IgD-negative memory B cell (primary cell): ENCODE data around the gene CHIT1. TPM values are rescaled to one million over a fixed set of nuclear protein-coding genes. Genes with fewer than 3 reads are reported as not detected.
A peak's percentile ranks its signal among the peaks of the same experiment; 100 is the strongest.

Experiments used
- H3K27ac Mint-ChIP-seq, 3 donors: one replicate each; pipeline ENCODE4 v1.8.0; 2020 to 2022; ENCODE audit warnings: mild to moderate bottlenecking in 3 of 3, mixed read lengths in 3 of 3, moderate library complexity in 1 of 3
- H3K27me3 Mint-ChIP-seq: one replicate; pipeline ENCODE4 v1.8.0; 2021; ENCODE audit warnings: mixed read lengths
- H3K36me3 Mint-ChIP-seq: one replicate; pipeline ENCODE4 v1.8.0; 2020; ENCODE audit warnings: mild to moderate bottlenecking, mixed read lengths
- H3K4me1 Mint-ChIP-seq, 3 donors: one replicate each; pipeline ENCODE4 v1.8.0; 2020 to 2022; ENCODE audit warnings: mixed read lengths in 3 of 3, mild to moderate bottlenecking in 1 of 3
- H3K4me3 Mint-ChIP-seq, 4 donors: one replicate each; pipeline ENCODE4 v1.8.0; 2020 to 2022; ENCODE audit warnings: mild to moderate bottlenecking in 4 of 4, mixed read lengths in 4 of 4, moderate library complexity in 3 of 4
- H3K9me3 Mint-ChIP-seq, 3 donors: one replicate each; pipeline ENCODE4 v1.8.0; 2020 to 2021; ENCODE audit warnings: mixed read lengths in 3 of 3, mild to moderate bottlenecking in 1 of 3
- polyA plus RNA-seq: library from polyadenylated mRNA; unstranded; fragments of 300-500 nt; fragmentation: Illumina TruSeq; gene quantifications from one replicate; pipeline ENCODE4 v1.2.3, GENCODE V29; 2021

The CHIT1 gene
- polyA plus RNA-seq, 1 donor from 2014 or later = 0.75 TPM

DNA sequence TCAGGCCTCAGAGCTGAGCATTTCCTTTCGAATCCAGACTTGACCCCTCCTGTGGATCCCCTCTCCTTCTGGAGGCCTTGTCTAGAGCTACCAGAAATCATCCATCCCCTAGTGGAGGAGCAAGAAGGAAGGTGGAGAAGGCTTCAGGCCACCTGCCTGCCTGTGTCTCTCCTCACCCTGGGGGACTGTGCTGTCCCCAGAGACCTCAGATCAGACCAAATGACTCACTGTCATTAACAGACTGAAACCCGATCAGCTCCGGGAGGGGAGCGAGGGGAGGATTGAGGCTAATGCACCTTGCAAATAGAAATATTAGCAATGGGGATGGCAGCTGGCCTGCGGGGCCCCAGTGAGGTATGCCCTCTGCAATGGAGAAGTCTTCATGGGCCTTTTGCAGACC is 55.9 kb downstream of the CHIT1 start:
- Mint-ChIP-seq H3K9me3 (no peaks in the 10 kb centered on the region), H3K36me3 (no peaks in the 10 kb centered on the region), H3K4me3 (no peak overlapping the region), H3K27me3 (peaks cover 5% of the 10 kb centered on the region), H3K4me1 (peaks cover 0 to 3% (median 0%) of the 10 kb centered on the region in 3 donors), H3K27ac (no peak overlapping the region)

DNA sequence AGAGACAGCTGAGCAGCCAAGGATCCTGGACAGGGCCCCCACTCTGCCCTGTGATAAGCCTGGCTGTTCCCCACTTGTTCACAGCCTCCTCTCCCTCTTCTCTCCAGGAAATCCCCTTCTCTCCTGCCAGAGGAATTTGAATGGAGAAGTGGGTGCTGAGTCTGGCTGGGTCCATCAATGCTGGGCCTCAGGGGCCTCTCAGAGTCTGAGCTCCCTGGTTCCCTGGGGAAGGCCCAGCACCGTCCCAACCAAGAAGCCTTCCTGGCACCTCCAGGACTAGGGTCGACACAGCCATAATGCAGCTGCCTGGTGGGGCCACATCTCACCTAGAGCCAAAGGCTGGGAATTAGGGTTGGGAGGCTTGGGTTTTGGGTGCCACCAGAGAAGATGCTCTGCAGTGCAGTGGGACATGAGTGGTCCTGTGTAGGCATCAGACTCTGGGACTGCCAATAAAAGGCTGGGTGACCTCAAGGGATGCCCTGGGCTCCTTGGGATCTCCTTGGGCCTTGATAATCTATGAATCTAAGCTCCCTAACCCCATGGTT is 56.4 kb downstream of the CHIT1 start:
- Mint-ChIP-seq H3K27ac (no peak overlapping the region), H3K36me3 (no peaks in the 10 kb centered on the region), H3K9me3 (no peaks in the 10 kb centered on the region), H3K4me1 (peaks cover 0 to 3% (median 0%) of the 10 kb centered on the region in 3 donors), H3K27me3 (peaks cover 5% of the 10 kb centered on the region), H3K4me3 (no peak overlapping the region)

GRCh38 chr1:203172184-203173010 is 57.1 kb downstream of the CHIT1 start:
- no peaks in the 10 kb centered on the region for H3K36me3 Mint-ChIP-seq
- H3K4me1 Mint-ChIP-seq = peaks cover 0 to 2% (median 0%) of the 10 kb centered on the region in 3 donors
- no peak overlapping the region for H3K4me3 Mint-ChIP-seq
- H3K9me3 Mint-ChIP-seq = no peaks in the 10 kb centered on the region
- no peak overlapping the region for H3K27ac Mint-ChIP-seq
- peaks cover 5% of the 10 kb centered on the region for H3K27me3 Mint-ChIP-seq

GRCh38 chr1:203171341-203172183 is 57.9 kb downstream of the CHIT1 start:
- peaks cover 5% of the 10 kb centered on the region for H3K27me3 Mint-ChIP-seq
- H3K4me1 Mint-ChIP-seq = peaks cover 0 to 2% (median 0%) of the 10 kb centered on the region in 3 donors
- H3K9me3 Mint-ChIP-seq = no peaks in the 10 kb centered on the region

DNA sequence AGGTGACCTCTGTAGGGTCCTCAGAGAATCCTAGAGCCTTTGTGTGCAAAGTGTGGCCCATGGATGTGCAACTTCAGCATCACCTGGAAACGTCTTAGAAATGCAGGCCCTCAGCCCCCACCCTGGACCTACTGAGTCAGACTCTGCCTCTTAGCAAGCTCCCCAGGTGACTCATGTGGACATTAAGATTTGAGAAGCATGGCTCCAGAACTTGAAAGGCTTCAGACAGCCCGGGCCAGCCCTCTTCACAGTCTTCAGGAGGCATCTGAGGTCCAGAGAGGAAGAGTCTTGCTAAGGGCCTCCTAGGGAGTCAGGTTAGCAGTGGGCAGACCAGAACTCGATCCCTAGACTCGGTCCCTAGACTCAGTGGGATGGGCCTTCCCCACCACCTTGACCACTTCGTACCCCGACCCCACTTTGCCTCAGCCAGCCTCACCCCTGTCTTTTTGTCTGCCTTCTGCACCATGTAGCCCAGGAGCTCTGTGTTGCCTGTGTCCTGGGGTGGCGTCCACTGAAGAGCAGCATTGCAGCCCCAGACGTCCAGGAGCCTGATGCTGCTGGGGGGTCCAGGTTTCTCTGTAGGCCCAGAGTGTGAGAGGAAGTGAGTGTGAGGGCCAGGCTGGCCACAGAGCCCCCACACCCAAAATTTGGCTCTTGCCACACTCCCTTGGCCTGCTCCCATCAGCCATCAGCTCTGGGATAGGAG is 58.7 kb downstream of the CHIT1 start:
- peaks cover 0 to 2% (median 0%) of the 10 kb centered on the region in 3 donors for H3K4me1 Mint-ChIP-seq
- H3K4me3 Mint-ChIP-seq = no peak overlapping the region

More at GRCh38 chr1:203171341-203172183, 57.9 kb downstream of the CHIT1 start:
- no peak overlapping the region for H3K27ac Mint-ChIP-seq
- no peaks in the 10 kb centered on the region for H3K36me3 Mint-ChIP-seq
- no peak overlapping the region for H3K4me3 Mint-ChIP-seq

DNA sequence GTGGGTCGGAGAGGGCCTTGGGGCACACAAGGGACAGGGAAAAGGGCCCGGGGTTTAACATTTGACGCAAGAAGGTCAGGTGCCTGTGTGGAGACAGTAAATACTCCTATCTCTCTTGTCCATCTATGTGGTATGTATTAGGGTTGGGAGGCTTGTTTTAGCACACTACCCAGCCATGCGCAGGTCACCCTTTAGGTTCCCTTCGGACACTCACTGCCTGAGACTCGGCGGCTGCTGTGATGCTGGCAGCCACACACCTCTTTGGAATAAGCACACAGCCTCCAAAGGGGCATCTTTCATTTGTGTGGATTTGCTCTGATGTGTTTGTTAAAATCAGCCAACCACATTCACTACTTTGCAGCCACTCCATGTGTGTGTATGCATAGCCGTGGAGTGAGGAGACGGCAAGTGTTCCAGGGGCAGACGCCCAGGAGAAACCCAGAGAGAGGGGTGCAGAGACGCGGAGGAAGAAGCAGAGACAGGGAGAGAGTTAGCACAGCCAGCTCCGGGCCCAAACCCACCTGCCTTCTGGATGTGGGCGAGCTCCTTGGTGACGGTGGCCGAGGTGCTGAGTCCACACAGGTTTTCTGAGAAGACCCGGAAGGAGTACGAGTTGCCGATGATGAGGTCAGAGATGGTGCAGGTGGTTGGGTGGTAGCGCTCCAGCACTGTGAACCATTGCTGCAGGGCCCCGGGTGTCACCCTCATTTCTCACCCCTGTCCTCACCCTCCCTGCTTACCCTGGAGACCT is 59.5 kb downstream of the CHIT1 start:
- Mint-ChIP-seq H3K27me3 (peaks cover 11% of the 10 kb centered on the region), H3K4me3 (no peak overlapping the region), H3K27ac (no peak overlapping the region), H3K36me3 (no peaks in the 10 kb centered on the region), H3K4me1 (no peaks in the 10 kb centered on the region), H3K9me3 (no peaks in the 10 kb centered on the region)

More for the DNA sequence above, 58.7 kb downstream of the CHIT1 start:
- no peak overlapping the region for H3K27ac Mint-ChIP-seq
- H3K9me3 Mint-ChIP-seq = no peaks in the 10 kb centered on the region
- H3K36me3 Mint-ChIP-seq = no peaks in the 10 kb centered on the region
- H3K27me3 Mint-ChIP-seq = peaks cover 4% of the 10 kb centered on the region

DNA sequence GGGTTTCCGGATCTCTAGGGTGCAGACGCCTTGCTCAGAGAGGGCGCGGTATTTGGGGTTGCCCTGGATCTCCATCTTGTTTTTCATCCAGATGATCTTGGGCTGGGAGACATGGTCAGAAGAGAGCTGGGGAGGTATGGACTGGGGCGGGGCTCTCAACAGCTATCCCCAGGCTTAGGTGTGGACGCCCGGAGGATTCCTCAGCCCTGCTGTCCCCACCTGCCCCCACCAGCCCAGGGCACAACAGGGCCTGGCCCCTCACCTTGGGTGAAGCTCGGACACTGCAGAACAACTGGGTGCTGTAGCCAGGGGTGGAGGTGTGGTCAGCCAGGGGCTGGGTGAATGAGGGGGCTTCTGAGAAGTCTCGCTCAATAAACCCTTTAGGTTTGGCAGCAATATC is 60.5 kb downstream of the CHIT1 start:
- Mint-ChIP-seq H3K27ac (no peak overlapping the region), H3K4me1 (no peaks in the 10 kb centered on the region), H3K4me3 (no peak overlapping the region), H3K9me3 (no peaks in the 10 kb centered on the region), H3K27me3 (peaks cover 17% of the 10 kb centered on the region), H3K36me3 (no peaks in the 10 kb centered on the region)

- Mint-ChIP-seq H3K4me3 (no peak overlapping the region), H3K36me3 (no peaks in the 10 kb centered on the region), H3K9me3 (no peaks in the 10 kb centered on the region), H3K27me3 (peaks cover 21% of the 10 kb centered on the region), H3K27ac (peak overlapping the region in 1 of 3 donors; percentile 74), H3K4me1 (no peaks in the 10 kb centered on the region)
These were observed 61.2 kb downstream of the CHIT1 start for GRCh38 chr1:203168256-203168786.

GRCh38 chr1:203167913-203168200 is 61.6 kb downstream of the CHIT1 start:
- no peaks in the 10 kb centered on the region for H3K9me3 Mint-ChIP-seq
- no peaks in the 10 kb centered on the region for H3K4me1 Mint-ChIP-seq
- no peak overlapping the region for H3K4me3 Mint-ChIP-seq
- no peaks in the 10 kb centered on the region for H3K36me3 Mint-ChIP-seq
- peaks cover 21% of the 10 kb centered on the region for H3K27me3 Mint-ChIP-seq
- H3K27ac Mint-ChIP-seq = no peak overlapping the region

DNA sequence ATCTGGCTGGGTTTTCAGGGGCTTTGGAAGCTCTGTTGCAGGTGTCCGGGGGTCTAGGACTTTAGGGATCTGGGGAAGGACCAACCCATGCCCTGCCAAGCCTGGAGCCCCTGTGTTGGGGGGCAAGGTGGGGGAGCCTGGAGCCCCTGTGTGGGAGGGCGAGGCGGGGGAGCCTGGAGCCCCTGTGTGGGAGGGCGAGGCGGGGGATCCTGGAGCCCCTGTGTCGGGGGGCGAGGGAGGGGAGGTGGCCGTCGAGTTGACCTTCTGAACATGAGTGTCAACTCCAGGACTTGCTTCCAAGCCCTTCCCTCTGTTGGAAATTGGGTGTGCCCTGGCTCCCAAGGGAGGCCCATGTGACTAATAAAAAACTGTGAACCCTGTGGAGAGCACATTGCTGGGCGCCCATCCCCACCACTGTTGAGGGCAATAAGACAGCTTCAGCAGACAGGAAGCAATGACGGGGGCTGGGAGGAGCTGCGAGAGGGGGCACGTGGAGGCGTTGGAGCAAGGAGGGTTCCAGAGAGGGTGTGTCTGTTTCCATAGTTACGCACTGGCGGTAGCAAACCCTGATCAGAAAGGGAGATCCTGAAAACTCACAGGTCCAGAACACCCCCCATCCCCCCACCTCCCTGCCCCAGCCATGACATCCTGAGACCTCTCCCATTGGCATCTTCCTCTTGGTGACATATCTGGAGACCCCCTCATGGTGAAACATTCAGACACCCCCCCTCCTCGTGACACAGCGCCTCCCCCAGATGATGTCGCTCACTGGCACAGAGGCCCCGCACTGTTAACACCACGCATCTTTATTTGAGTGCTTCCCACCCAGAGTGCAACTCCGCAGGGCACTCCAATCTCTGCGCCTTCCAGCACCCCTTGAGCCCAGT is 62.2 kb downstream of the CHIT1 start:
- H3K27ac Mint-ChIP-seq = no peak overlapping the region
- no peak overlapping the region for H3K4me3 Mint-ChIP-seq
- no peaks in the 10 kb centered on the region for H3K9me3 Mint-ChIP-seq
- no peaks in the 10 kb centered on the region for H3K36me3 Mint-ChIP-seq
- H3K27me3 Mint-ChIP-seq = peaks cover 22% of the 10 kb centered on the region
- H3K4me1 Mint-ChIP-seq = peaks cover 0 to 1% (median 0%) of the 10 kb centered on the region in 3 donors

DNA sequence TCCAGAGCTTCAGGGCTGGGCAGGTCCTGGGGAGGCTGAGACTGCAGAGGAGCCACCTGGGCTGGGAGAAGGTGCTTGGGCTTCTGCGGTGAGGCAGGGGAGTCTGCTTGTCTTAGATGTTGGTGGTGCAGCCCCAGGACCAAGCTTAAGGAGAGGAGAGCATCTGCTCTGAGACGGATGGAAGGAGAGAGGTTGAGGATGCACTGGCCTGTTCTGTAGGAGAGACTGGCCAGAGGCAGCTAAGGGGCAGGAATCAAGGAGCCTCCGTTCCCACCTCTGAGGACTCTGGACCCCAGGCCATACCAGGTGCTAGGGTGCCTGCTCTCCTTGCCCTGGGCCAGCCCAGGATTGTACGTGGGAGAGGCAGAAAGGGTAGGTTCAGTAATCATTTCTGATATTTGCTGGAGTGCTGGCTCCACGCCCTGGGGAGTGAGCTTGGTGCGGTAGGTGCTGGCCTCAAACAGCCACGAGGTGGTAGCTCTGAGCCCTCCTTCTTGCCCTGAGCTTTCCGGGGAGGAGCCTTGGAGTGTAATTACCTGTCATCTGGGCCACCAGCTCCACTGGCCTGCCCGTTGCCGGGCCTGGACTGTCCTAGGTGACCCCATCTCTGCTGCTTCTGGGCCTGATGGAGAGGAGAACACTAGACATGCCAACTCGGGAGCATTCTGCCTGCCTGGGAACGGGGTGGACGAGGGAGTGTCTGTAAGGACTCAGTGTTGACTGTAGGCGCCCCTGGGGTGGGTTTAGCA is 63.1 kb downstream of the CHIT1 start:
- H3K27ac Mint-ChIP-seq = peak overlapping the region in 2 of 3 donors; percentile 40 to 91
- H3K4me3 Mint-ChIP-seq = no peak overlapping the region
- H3K9me3 Mint-ChIP-seq = no peaks in the 10 kb centered on the region
- H3K4me1 Mint-ChIP-seq = peaks cover 0 to 1% (median 0%) of the 10 kb centered on the region in 3 donors
- peaks cover 24% of the 10 kb centered on the region for H3K27me3 Mint-ChIP-seq
- H3K36me3 Mint-ChIP-seq = no peaks in the 10 kb centered on the region
